Left lung (tissue), 10 donors: ENCODE results near the gene OR7A10. TPM values are rescaled to one million over a fixed set of nuclear protein-coding genes. Genes with fewer than 3 reads are reported as not detected.
A peak's percentile ranks its signal among the peaks of the same experiment; 100 is the strongest.

Experiments
- ATAC-seq: fragments of 200-7000 bp; cut with Tn5 transposase; one replicate; pipeline ENCODE4 v1.9.1; 2020; ENCODE audit warnings: moderate library complexity
- DNase-seq, 4 donors: peaks; one replicate each; pipeline ENCODE4 v3.0.0-alpha.2; 2013 to 2020
- H3K27ac ChIP-seq, 2 donors: fragments of 200-600 bp; sonication (generic) in 1 of 2; one replicate each; pipeline versions ENCODE4 v1.5.0 to v1.8.0; 2020 to 2021
- H3K27me3 ChIP-seq, 2 donors: fragments of 200-600 bp; sonication (generic) in 1 of 2; one replicate each; pipeline versions ENCODE4 v1.5.0 to v1.8.0; 2020 to 2021
- H3K36me3 ChIP-seq, 2 donors: fragments of 200-600 bp; sonication (generic) in 1 of 2; one replicate each; pipeline versions ENCODE4 v1.5.0 to v1.8.0; 2020 to 2021
- H3K4me1 ChIP-seq, 2 donors: fragments of 200-600 bp; one replicate each; pipeline ENCODE4 v1.8.0; 2021
- H3K4me3 ChIP-seq, 2 donors: fragments of 200-600 bp; sonication (generic) in 1 of 2; one replicate each; pipeline versions ENCODE4 v1.5.0 to v1.8.0; 2020 to 2021; ENCODE audit warnings: mild to moderate bottlenecking in 1 of 2
- H3K9me3 ChIP-seq, 2 donors: fragments of 200-600 bp; sonication (generic) in 1 of 2; one replicate each; pipeline versions ENCODE4 v1.5.0 to v1.8.0; 2020 to 2021
- intact Hi-C, 2 donors: fragments of 100-400 bp; cut with DNase I; formaldehyde crosslinking; loops; one replicate each; pipeline versions ENCODE4 v1.11.2 to v1.14.2; 2022
- polyA plus RNA-seq, 6 donors: library from polyadenylated mRNA; unstranded; fragments of 120-200 nt; gene quantifications; one replicate each; pipeline ENCODE4 v1.2.1, GENCODE V29; 2013; ENCODE audit not compliant: insufficient read length in 6 of 6
- total RNA-seq, 2 donors: library from RNA; stranded (reverse); fragmentation: NEBNext Ultra II Directional; extraction: Animal tissue kit (Norgen Biotek cat#: 25700); gene quantifications; one replicate each; pipeline ENCODE4 v1.2.1, GENCODE V29; 2021
- TF ChIP-seq, protein P1 (sequence below), 2 donors: fragments of 200-600 bp; sonication (generic) in 1 of 2; IDR thresholded peaks; one replicate each; pipeline versions ENCODE4 v1.5.0 to v1.8.0; 2021; ENCODE audit warnings: antibody characterized with exemption in 2 of 2
- donor health status: DM: no; HTN: yes; CAD: no.
- donor health status: DM: no; HTN: no; CAD: no.

Gene OR7A10
- total and polyA plus RNA-seq, 8 donors, result not detected

GRCh38 chr19:14837391-14837790 lies 11.3 kb downstream of the OR7A10 start:
- DNase-seq (no peak), ATAC-seq (no peak)
- TF ChIP-seq, protein P1, sequence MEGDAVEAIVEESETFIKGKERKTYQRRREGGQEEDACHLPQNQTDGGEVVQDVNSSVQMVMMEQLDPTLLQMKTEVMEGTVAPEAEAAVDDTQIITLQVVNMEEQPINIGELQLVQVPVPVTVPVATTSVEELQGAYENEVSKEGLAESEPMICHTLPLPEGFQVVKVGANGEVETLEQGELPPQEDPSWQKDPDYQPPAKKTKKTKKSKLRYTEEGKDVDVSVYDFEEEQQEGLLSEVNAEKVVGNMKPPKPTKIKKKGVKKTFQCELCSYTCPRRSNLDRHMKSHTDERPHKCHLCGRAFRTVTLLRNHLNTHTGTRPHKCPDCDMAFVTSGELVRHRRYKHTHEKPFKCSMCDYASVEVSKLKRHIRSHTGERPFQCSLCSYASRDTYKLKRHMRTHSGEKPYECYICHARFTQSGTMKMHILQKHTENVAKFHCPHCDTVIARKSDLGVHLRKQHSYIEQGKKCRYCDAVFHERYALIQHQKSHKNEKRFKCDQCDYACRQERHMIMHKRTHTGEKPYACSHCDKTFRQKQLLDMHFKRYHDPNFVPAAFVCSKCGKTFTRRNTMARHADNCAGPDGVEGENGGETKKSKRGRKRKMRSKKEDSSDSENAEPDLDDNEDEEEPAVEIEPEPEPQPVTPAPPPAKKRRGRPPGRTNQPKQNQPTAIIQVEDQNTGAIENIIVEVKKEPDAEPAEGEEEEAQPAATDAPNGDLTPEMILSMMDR (IDR thresholded peaks at IDR 0.05), result no peak
- H3K9me3 ChIP-seq, result no peaks in the 10 kb centered on the region
- peaks cover 0 to 6% of the 10 kb centered on the region in 2 donors for H3K27me3 ChIP-seq
- H3K36me3 ChIP-seq, result no peaks in the 10 kb centered on the region
- no peaks in the 10 kb centered on the region for H3K4me1 ChIP-seq
- no peak overlapping the region for H3K27ac ChIP-seq
- no peak overlapping the region for H3K4me3 ChIP-seq
- intact Hi-C loops, result no loop called here

DNA sequence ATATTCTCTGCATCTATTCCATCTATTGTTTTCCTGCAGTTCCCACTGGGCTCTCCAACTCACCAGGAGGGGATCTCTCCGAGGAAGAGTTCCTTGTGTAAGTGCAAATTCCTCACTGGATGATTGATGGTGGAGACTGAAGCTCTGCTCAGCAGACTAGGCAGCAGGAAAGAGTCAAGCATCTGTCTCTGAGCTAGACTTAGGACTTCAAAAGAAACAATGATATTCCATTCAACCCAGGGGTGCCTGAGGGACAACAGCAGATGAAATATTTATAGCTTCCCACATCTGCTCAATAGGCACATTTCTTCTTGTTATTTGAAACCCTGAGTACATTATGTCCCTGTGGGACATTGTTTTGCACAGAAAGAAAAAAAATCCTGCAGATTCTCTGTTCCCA lies 13.7 kb downstream of the OR7A10 start, which contains the start of the genes OR7A5 and OR7C1:
Gene OR7A5 (minus strand): TSS at position 175 of the 400 bp plus-strand sequence. CDS start 6,944 bp downstream, outside the sequence.
Gene OR7C1 (minus strand): TSS at position 175 of the 400 bp plus-strand sequence. CDS start 35,049 bp downstream, outside the sequence.
- peak within 1 kb of the TSS in 1 of 2 donors; percentile 19 for H3K27ac ChIP-seq

GRCh38 chr19:14830702-14831101 lies 18.0 kb downstream of the OR7A10 start:
- no peaks in the 10 kb centered on the region for H3K4me1 ChIP-seq
- TF ChIP-seq, protein P1 (IDR thresholded peaks at IDR 0.05), result no peak
- DNase-seq (no peak), ATAC-seq (no peak)
- H3K27ac ChIP-seq, result no peak overlapping the region
- no peaks in the 10 kb centered on the region for H3K36me3 ChIP-seq
- H3K27me3 ChIP-seq, result peaks cover 0 to 21% of the 10 kb centered on the region in 2 donors
- no peaks in the 10 kb centered on the region for H3K9me3 ChIP-seq
- intact Hi-C loops, result no loop called here
- no peak overlapping the region for H3K4me3 ChIP-seq

More for the DNA sequence above, 13.7 kb downstream of the OR7A10 start, which contains the start of the genes OR7A5 and OR7C1:
- no peaks in the 10 kb centered on the region for H3K4me1 ChIP-seq
- H3K36me3 ChIP-seq, result no peaks in the 10 kb centered on the region
- H3K9me3 ChIP-seq, result no peaks in the 10 kb centered on the region
- ATAC-seq, result no peak
- TF ChIP-seq, protein P1 (IDR thresholded peaks at IDR 0.05), result no peak
- intact Hi-C loops, result no loop called here
- H3K4me3 ChIP-seq, result no peak within 1 kb of the TSS
- peaks cover 0 to 6% of the 10 kb centered on the region in 2 donors for H3K27me3 ChIP-seq
- no peak for DNase-seq

DNA sequence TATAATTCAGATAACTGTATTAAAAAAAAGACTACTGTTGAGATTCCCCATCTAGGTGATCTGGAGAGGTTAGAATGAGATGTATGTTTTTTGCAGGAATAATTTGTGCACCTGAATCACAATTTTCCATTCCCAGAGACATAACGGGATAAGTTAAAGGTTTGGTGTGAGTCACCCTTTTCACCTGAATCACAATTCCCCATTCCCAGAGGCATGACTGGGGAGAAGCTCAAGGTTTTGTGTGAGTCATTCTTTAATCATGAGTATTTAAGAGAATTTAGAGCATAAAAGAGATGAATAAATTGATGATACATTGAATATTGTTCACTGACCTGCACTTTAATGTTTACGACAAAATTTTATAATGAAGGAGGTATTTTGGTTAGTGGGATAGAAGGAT lies 22.7 kb downstream of the OR7A10 start:
- Histone ChIP-seq H3K27me3 (peaks cover 0 to 36% of the 10 kb centered on the region in 2 donors), H3K36me3 (no peaks in the 10 kb centered on the region), H3K27ac (no peak overlapping the region), H3K4me3 (no peak overlapping the region), H3K9me3 (no peaks in the 10 kb centered on the region), H3K4me1 (no peaks in the 10 kb centered on the region)
- DNase-seq (no peak), ATAC-seq (no peak)
- intact Hi-C loops, result no loop called here
- TF ChIP-seq, protein P1 (IDR thresholded peaks at IDR 0.05), result no peak

DNA sequence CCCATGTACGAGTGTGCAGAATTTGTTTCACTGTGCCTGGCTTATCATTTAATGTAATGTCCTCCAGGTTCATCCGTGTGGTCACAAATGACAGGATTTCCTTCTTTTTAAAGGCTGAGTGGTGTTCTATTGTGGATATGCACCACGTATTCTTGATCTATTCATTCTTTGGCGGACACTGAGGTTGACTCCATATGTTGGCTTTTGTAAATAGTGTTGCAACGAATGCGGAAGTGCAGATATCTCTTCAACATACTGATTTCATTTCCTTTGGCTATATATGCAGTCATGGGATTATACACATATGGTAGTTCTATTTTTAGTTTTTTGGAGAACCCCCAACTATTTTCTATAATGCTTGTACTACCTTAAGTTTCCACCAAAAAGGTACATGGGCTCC lies 26.8 kb downstream of the OR7A10 start:
- TF ChIP-seq, protein P1 (IDR thresholded peaks at IDR 0.05), result no peak
- H3K9me3 ChIP-seq, result no peaks in the 10 kb centered on the region
- no peaks in the 10 kb centered on the region for H3K36me3 ChIP-seq
- H3K27ac ChIP-seq, result no peak overlapping the region
- no peak overlapping the region for H3K4me3 ChIP-seq
- no peaks in the 10 kb centered on the region for H3K4me1 ChIP-seq
- ATAC-seq (no peak), DNase-seq (no peak)
- intact Hi-C loops, result no loop called here
- peaks cover 0 to 27% of the 10 kb centered on the region in 2 donors for H3K27me3 ChIP-seq
